NCI-H446 (cell line): Measurements from ENCODE around the gene HOXA4.

ENCODE experiments used
- DNase-seq, 2 experiments: peaks; one replicate each; lab custom pipeline; 2025; lab: John Stamatoyannopoulos, UW

HOXA4 gene

GRCh38 chr7:27147199-27148030 lies 16.9 kb upstream of the HOXA4 start, which contains the start of gene HOXA6:
TSS of gene HOXA6 (minus strand) at chr7:27147774. CDS start at chr7:27147749, 25 bp downstream.
- DNase-seq, result no peak

GRCh38 chr7:27146491-27147198 lies 16.1 kb upstream of the HOXA4 start:
- DNase-seq, result no peak

GRCh38 chr7:27145914-27146412 lies 15.4 kb upstream of the HOXA4 start:
- DNase-seq, result no peak

- DNase-seq, result no peak
These were observed 14.8 kb upstream of the HOXA4 start for GRCh38 chr7:27145165-27145913.

- DNase-seq, result no peak
These were observed 14.2 kb upstream of the HOXA4 start for GRCh38 chr7:27144781-27145164.

GRCh38 chr7:27143950-27144780 lies 13.6 kb upstream of the HOXA4 start:
- DNase-seq, result no peak

- DNase-seq, result no peak
These were observed 12.7 kb upstream of the HOXA4 start, which contains the start of gene HOXA5 for GRCh38 chr7:27143023-27143949. TSS of gene HOXA5 (minus strand) at chr7:27143681. CDS start at chr7:27143607, 74 bp downstream.

- no peak for DNase-seq
These were observed 12.0 kb upstream of the HOXA4 start for GRCh38 chr7:27142580-27143022.

GRCh38 chr7:27141923-27142579 lies 11.5 kb upstream of the HOXA4 start:
- DNase-seq, result no peak

GRCh38 chr7:27141137-27141922 lies 10.8 kb upstream of the HOXA4 start:
- no peak for DNase-seq

- DNase-seq, result no peak
These were observed 9.7 kb upstream of the HOXA4 start for GRCh38 chr7:27140126-27140857.

GRCh38 chr7:27139334-27140125 lies 9.0 kb upstream of the HOXA4 start:
- no peak for DNase-seq

GRCh38 chr7:27138985-27139333 lies 8.4 kb upstream of the HOXA4 start:
- no peak for DNase-seq

GRCh38 chr7:27138472-27138871 lies 7.9 kb upstream of the HOXA4 start:
- DNase-seq, result no peak

- DNase-seq, result no peak
These were observed 7.2 kb upstream of the HOXA4 start for GRCh38 chr7:27137640-27138315.

- no peak for DNase-seq
These were observed 3.8 kb upstream of the HOXA4 start for GRCh38 chr7:27134392-27134791.
